Mucosa of rectum (tissue), 2 donors: Measurements from ENCODE around the gene ANKRD44.
"Not testable (repeated sequence)": the region's sequence is repeated elsewhere in the genome, so short reads cannot be mapped to it uniquely, and the experiment has no call there.

Experiments used
- H3K27ac ChIP-seq, 2 donors: one replicate each; pipeline ENCODE4 v1.7.0; 2013; ENCODE audit warnings: inconsistent platforms in 2 of 2, low read depth in 2 of 2, low read length in 2 of 2
- H3K27me3 ChIP-seq, 2 donors: one replicate each; pipeline ENCODE4 v1.7.0; 2013; ENCODE audit warnings: low read length in 2 of 2; ENCODE audit not compliant: control insufficient read depth in 2 of 2, insufficient read depth in 2 of 2
- H3K36me3 ChIP-seq, 2 donors: one replicate each; pipeline ENCODE4 v1.7.0; 2013; ENCODE audit warnings: low read length in 2 of 2; ENCODE audit not compliant: control insufficient read depth in 2 of 2, insufficient read depth in 2 of 2
- H3K4me1 ChIP-seq, 2 donors: one replicate each; pipeline ENCODE4 v1.7.0; 2013; ENCODE audit warnings: low read length in 2 of 2, mild to moderate bottlenecking in 1 of 2; ENCODE audit not compliant: control insufficient read depth in 2 of 2, insufficient read depth in 2 of 2
- H3K4me3 ChIP-seq, 2 donors: one replicate each; pipeline ENCODE4 v1.7.0; 2013; ENCODE audit warnings: low read length in 2 of 2
- H3K9ac ChIP-seq, 2 donors: one replicate each; pipeline ENCODE4 v1.7.0; 2013; ENCODE audit warnings: low read length in 2 of 2, low read depth in 1 of 2, mild to moderate bottlenecking in 1 of 2
- H3K9me3 ChIP-seq, 2 donors: one replicate each; pipeline ENCODE4 v1.7.0; 2013; ENCODE audit warnings: low read length in 2 of 2; ENCODE audit not compliant: control insufficient read depth in 2 of 2
- donor health status: healthy.
- donor health status: Normal muscosa, but diverticular disease.

Gene ANKRD44

DNA sequence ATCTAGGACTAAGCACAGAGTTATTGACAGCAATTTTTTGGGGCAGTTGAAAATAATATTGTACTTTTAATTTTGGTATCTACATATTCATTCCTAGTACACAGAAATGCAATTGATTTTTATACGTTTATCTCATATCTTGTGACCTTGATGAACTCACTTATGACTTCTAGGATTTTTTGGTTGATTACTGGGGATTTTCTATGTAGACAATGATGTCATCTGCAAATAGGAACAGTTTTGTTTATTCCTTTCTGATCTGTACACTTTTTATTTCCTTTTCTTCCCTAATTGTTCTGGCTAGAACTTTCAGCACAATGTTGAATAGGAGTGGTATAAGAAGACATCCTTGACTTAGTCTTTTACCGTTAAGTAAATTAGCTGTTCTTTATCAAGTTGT lies 240.6 kb downstream of the ANKRD44 start:
- no peaks in the 10 kb centered on the region for H3K9me3 ChIP-seq
- no peak overlapping the region for H3K9ac ChIP-seq
- no peaks in the 10 kb centered on the region for H3K36me3 ChIP-seq
- no peak overlapping the region for H3K4me3 ChIP-seq
- no peaks in the 10 kb centered on the region for H3K4me1 ChIP-seq
- H3K27me3 ChIP-seq: no peaks in the 10 kb centered on the region
- H3K27ac ChIP-seq: no peak overlapping the region

DNA sequence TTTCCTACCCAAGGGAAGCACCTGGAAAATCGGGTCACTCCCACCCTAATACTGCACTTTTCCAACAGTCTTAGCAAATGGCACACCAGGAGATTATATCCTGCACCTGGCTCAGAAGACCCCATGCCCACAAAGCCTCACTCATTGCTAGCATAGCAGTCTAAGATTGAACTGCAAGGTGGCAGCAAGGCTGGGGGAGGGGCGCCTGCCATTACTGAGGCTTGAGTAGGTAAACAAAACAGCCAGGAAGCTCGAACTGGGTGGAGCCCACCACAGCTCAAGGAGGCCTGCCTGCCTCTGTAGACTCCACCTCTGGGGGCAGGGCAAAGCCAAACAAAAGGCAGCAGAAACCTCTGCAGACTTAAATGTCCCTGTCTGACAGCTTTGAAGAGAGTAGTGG lies 248.0 kb downstream of the ANKRD44 start:
- H3K9ac ChIP-seq, H3K9me3 ChIP-seq, H3K4me1 ChIP-seq, H3K36me3 ChIP-seq, H3K4me3 ChIP-seq, H3K27me3 ChIP-seq, H3K27ac ChIP-seq: not testable (repeated sequence)

DNA sequence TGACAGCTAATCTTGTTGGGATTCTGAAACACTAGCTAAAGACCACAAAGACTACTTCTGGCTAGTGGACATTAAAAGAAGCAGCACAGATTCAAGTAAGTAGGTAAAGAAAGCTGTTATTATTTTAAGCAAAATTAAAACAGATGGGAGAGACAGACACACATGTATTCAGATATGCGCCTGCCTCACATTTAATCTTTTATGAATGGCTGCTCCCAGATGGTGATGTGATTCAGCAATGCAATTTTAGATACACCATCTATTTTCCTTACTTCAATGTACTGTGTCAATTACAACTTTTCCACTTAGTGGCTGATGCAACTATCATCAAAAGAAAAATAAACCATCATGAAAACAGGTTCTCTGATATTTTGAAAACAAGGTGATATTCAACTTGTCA lies 251.1 kb downstream of the ANKRD44 start:
- Histone ChIP-seq H3K27me3 (no peaks in the 10 kb centered on the region), H3K27ac (no peak overlapping the region), H3K9ac (no peak overlapping the region), H3K4me1 (no peaks in the 10 kb centered on the region), H3K36me3 (no peaks in the 10 kb centered on the region), H3K4me3 (no peak overlapping the region), H3K9me3 (no peaks in the 10 kb centered on the region)

DNA sequence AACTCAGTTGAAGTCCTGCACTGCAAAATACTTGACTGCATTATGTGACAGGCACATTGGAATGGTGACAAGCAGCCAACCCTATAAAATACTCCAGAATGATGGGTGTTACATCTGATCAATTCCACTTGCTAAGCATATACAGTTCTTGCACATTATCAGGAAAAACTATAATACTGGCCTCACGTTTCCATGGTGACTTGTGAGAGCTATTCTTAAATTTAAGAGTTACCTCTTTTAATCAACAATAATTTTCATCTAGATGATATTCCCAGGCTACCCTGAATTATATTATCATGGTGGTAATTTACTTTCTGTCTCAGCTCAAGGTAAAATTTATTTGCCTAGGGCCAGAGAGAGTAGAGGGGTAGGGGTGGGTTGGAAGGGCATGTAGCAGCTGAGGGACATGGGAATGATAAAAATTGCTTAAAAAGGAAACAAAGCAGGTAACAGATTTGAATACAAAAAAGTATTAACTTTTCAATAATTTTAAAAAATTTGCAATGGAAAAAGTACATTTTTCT lies 251.7 kb downstream of the ANKRD44 start:
- no peaks in the 10 kb centered on the region for H3K27me3 ChIP-seq
- H3K4me3 ChIP-seq: no peak overlapping the region

DNA sequence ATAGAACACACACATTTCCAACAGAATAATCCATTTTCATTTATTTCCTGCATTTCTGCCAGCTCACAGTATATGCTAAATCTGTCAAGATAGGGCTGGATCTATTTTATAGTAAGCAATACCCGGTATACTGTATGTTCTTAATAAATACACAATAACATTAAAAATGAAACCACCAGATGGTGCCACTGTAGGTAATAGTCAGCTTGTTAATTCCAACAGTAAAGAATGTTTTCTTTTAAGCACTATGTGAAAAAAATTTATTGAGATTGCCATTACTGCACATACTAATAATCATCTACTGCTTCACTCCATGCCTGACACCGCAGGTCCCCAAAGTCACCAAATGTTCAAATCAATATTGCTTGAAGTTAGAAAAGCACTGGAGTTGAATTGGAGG lies 252.6 kb downstream of the ANKRD44 start:
- no peak overlapping the region for H3K4me3 ChIP-seq
- no peaks in the 10 kb centered on the region for H3K4me1 ChIP-seq
- no peak overlapping the region for H3K27ac ChIP-seq
- no peaks in the 10 kb centered on the region for H3K27me3 ChIP-seq
- no peaks in the 10 kb centered on the region for H3K9me3 ChIP-seq
- no peaks in the 10 kb centered on the region for H3K36me3 ChIP-seq
- H3K9ac ChIP-seq: no peak overlapping the region

More for the DNA sequence above, 251.7 kb downstream of the ANKRD44 start:
- Histone ChIP-seq H3K36me3 (no peaks in the 10 kb centered on the region), H3K9me3 (no peaks in the 10 kb centered on the region), H3K9ac (no peak overlapping the region), H3K4me1 (no peaks in the 10 kb centered on the region), H3K27ac (no peak overlapping the region)

DNA sequence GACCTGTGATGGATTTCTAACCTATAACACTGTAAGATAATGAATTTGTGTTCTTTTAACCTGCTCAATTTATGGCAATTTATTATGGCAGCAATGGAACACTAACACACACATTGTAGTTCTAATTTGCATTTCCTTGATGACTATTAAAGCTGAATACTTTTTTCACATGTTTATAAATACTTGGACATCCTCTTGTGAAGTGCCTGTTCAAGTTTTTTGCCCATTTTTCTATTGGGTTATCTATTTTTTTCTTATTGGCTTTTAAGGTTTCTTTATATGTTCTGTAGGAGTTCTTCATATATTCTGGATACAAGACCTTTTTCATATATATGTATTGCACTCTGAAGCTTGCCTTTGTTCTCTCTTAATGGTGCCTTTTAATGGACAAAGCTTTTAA lies 255.5 kb downstream of the ANKRD44 start:
- Histone ChIP-seq H3K4me3 (no peak overlapping the region), H3K36me3 (no peaks in the 10 kb centered on the region), H3K9me3 (no peaks in the 10 kb centered on the region), H3K4me1 (no peaks in the 10 kb centered on the region), H3K27ac (no peak overlapping the region), H3K27me3 (no peaks in the 10 kb centered on the region), H3K9ac (no peak overlapping the region)

DNA sequence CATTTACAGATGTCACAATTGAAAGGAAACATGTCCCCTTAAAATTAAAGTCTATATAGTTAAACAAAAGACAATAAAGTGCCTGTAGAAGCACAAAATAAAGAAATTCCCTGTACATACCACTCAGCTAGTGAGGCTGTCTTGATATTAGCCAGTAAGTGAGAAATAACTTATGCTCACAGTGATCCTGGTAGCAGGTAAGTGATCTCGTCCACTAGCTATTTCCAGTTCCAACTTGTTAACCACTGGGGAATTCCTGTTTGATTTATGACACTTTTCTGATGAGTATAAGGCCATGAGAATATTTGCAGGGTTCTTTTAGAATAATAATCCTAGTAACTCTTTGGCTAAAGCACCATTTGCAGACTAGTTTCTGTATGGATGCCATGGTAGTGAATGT lies 256.1 kb downstream of the ANKRD44 start:
- Histone ChIP-seq H3K4me3 (no peak overlapping the region), H3K4me1 (no peaks in the 10 kb centered on the region), H3K27ac (no peak overlapping the region), H3K9me3 (no peaks in the 10 kb centered on the region), H3K9ac (no peak overlapping the region), H3K27me3 (no peaks in the 10 kb centered on the region), H3K36me3 (no peaks in the 10 kb centered on the region)

DNA sequence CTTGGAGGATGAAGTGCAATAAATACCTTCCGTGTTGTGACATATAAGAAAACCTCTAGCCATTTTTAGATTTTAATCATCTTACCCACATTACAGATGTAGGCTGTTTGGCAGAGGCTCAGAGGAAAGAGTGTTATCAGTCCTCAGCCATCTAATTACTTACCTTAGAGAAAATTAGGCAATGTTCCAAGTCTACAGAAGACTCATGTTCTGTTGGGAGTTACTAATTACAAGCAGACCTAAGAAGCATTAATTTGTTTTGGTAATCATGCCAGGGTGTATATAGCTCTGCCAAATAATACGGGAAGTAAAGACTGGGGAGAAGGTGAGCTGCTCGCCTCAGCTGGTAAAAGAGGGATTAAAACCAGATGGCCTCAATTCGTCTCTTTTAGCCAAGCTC lies 258.2 kb downstream of the ANKRD44 start:
- H3K4me3 ChIP-seq: no peak overlapping the region
- no peaks in the 10 kb centered on the region for H3K36me3 ChIP-seq
- no peaks in the 10 kb centered on the region for H3K27me3 ChIP-seq
- no peak overlapping the region for H3K9ac ChIP-seq
- no peak overlapping the region for H3K27ac ChIP-seq
- H3K4me1 ChIP-seq: no peaks in the 10 kb centered on the region
- H3K9me3 ChIP-seq: no peaks in the 10 kb centered on the region

DNA sequence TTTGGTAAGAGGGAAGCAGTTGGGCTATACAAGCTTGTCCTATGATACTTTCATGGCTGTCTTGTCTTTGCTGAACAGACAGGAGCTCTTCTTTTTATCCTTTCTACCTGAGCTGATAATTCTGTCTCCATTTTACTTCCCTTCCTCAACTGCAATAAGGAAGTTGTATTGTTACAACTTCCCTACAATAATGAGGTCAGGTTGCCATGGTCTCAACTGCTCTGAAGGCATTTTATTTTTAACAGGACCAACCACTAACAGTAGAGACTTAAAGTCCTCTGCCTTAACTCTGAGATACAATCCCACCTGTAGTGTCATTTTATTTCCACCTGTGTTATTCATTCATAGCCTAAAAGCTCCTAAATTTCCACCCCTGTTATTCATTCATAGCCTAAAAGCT lies 265.5 kb downstream of the ANKRD44 start:
- H3K27me3 ChIP-seq: no peaks in the 10 kb centered on the region
- H3K27ac ChIP-seq: peak overlapping the region; percentile 3 to 20
- peaks cover 4 to 6% of the 10 kb centered on the region in 2 donors for H3K4me1 ChIP-seq
- H3K36me3 ChIP-seq: no peaks in the 10 kb centered on the region
- H3K4me3 ChIP-seq: no peak overlapping the region
- H3K9ac ChIP-seq: no peak overlapping the region
- no peaks in the 10 kb centered on the region for H3K9me3 ChIP-seq

DNA sequence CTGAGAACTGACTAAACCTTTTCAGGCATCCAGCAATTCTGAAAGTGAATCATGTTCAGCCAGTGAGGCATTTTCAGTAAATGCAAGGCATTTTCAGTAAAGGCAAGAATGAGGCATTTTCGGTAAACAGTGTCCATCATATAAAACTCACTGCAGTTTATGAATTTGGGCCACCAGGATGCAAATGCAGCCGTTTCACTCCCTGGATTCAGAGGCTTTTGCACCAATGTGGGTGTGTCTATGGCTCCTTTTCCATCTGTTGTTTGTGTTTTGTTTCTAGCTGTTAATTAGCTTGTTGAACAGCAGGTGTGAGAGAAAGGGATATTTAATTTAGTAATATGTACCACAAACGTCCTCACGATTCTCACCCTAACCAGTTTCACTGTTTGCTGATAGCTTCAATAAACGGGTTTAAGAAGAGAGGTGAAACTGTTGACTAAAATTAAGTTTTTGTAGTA lies 267.8 kb downstream of the ANKRD44 start:
- Histone ChIP-seq H3K36me3 (no peaks in the 10 kb centered on the region), H3K27me3 (no peaks in the 10 kb centered on the region), H3K4me1 (peaks cover 4 to 6% of the 10 kb centered on the region in 2 donors), H3K27ac (no peak overlapping the region), H3K9me3 (no peaks in the 10 kb centered on the region), H3K4me3 (no peak overlapping the region), H3K9ac (no peak overlapping the region)

DNA sequence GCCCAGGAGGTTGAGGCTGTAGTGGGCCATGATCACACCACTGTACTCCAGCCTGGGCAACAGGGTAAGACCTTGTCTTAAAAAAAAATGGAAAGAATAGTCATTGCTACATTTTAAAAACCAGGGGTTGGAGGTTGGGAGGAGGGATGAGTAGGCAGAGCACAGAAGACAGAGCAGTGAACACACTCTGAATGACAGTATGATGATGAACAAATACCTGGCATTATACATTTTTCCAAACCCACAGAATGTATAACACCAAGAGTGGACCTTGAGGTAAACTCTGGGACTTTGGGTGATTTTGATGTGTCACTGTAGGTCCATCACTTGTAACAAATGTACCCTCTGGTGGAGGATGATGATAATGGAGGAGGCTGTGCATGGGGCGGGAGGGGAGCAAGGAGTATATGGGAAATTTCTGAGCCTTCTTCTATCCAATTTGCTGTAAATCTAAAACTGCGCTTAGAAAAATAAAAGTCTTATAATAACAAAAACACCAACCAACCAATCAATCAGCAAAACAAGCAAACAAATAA lies 272.6 kb downstream of the ANKRD44 start:
- Histone ChIP-seq H3K9me3 (no peaks in the 10 kb centered on the region), H3K4me1 (no peaks in the 10 kb centered on the region), H3K9ac (no peak overlapping the region), H3K36me3 (no peaks in the 10 kb centered on the region), H3K27ac (no peak overlapping the region), H3K4me3 (no peak overlapping the region), H3K27me3 (no peaks in the 10 kb centered on the region)
